Measurements from ENCODE around the gene NR1D1.

NR1D1 gene

DNA sequence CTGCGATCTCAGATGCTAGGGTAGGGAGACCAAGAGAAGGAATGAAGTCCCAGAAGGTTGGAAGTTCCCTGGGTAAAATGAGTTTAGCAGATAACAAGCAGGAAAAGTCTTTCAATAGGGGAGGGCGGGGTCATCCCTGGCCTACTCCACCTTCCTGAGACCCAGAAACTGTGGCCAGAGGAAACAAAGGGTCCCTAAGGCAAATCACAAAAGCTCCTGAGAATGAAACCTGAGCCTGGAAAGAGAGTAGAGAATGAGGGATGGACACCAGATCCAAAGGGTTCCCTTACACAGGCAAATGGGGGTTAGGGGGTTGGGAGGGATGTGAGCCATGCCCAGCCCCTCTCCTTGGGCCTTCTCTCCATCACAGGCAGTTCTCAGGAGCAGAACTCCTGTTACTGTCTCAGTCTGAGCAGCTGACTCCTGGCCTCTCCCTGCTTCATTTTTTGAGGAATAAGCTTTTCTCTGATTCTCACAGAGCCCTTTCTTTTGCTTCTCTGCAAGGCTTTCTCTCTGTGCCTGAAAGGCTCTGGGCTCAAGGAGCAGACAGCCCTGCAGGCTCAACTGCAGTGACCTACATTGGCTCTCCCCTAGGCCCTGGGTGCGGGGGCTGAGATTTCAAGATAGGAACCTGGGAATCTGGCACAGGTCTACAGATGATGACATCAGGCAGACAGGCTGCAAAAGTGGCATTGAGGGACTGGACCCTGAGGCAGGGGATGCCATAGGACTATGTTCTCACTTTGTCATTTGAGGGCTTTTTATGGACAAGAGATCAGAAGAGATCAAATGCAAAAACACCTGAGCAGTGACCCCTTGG lies 9.8 kb upstream of the NR1D1 start:
- no peak for DNase-seq

DNA sequence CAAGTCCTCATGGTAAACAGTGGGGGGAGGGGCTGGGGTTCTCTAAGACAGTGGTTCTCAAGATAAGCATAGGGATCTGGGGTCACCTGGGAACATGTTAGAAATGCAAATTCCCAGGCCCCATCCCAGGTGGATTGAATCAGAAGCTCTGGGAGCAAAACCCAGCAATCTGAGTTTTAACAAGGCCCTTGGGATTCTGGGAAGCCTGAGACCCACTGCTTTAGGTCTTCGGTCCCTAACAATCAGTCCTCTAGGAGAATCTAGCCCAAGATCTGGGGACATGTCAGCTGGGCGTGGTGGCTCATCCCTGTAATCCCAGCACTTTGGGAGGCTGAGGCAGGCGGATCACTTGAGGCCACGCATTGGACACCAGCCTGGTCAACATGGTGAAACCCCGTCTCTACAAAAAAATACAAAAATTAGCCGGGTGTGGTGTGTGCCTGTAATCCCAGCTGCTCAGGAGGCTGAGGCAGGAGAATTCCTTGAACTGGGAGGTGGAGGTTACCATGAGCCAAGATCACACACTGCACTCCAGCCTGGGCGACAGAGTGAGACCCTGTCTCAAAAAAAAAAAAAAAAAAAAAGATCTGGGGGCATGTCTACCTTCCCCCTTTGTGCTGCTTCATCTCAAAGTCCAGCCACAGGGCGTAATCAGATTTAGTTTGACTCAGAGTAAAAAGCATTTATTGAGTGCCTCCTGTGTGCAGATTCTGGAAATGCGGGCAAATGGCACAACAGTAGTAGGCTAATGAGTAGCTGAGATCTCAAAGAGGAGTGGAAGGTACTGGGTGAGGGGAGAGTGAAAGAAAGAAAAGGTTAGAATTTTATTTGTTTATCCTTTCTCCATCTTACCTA lies 8.8 kb upstream of the NR1D1 start:
- DNase-seq: no peak

DNA sequence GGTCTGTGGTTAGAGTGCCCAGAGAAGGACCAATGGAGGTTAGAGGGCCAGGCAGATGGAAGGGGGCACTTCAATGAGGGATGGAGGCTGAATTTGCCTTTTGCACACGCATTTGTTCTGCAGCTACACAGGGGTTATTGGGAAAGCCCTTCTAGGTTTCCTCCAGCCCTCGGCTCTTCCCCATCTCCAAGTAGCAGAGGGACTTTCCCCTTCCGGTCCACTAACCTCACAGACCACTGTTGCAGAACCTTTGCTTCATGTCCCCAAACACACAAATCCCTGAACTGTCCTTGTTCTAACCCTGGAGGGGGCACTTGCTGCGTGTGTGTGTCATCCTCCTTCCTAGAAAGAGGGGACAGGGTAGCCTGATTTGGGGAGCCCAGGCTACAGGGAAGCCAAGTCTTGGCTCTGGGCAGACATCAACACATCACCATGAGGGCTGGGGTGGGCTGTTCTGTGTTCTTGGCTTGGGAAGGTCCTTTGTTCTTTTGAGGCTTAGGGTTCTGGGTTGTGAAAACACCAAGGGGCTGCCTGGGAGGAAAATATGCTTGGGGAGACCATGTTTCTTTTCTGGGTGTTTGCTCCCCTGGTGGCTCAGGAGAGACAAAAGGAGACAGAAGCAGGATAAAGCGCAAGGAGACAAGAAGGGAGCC lies 7.3 kb upstream of the NR1D1 start:
- DNase-seq: no peak

DNA sequence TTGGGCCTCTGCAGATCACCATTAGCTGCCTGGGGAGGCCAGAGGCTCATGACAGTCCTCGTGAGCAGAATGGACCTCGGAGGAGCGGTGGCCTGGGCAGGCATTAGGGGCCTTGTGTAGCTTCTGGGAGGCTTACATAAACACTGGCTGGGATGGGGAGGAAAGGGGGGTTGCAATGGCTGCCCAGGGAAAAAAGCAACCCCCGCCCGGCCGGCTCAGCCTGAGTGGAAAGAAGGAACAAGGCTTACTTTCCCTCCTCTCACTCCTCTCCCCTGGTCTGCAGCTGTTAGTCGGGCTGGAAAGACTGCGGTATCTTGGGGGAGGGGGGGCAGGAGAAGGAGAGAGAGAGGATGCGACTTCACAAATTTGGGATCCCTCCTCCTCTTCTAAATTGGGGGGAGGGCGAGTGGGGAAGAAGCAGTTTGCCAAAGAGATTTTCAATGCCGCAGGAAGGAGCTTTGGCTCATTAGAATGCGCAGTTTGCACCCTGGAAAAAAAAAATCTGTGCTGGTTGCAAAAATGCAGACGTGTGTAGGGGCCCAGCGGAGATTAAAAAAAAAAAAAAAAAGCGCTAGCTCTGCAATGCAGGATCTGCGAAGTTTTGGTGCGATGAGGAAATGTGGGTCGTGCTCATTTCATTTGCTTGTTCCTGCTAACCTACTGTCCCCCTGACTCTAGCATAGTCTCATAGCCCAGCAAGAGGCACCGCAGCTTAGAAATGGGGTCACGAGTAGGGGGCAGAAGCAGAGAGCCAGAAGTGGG lies 6.6 kb upstream of the NR1D1 start:
- no peak for DNase-seq

DNA sequence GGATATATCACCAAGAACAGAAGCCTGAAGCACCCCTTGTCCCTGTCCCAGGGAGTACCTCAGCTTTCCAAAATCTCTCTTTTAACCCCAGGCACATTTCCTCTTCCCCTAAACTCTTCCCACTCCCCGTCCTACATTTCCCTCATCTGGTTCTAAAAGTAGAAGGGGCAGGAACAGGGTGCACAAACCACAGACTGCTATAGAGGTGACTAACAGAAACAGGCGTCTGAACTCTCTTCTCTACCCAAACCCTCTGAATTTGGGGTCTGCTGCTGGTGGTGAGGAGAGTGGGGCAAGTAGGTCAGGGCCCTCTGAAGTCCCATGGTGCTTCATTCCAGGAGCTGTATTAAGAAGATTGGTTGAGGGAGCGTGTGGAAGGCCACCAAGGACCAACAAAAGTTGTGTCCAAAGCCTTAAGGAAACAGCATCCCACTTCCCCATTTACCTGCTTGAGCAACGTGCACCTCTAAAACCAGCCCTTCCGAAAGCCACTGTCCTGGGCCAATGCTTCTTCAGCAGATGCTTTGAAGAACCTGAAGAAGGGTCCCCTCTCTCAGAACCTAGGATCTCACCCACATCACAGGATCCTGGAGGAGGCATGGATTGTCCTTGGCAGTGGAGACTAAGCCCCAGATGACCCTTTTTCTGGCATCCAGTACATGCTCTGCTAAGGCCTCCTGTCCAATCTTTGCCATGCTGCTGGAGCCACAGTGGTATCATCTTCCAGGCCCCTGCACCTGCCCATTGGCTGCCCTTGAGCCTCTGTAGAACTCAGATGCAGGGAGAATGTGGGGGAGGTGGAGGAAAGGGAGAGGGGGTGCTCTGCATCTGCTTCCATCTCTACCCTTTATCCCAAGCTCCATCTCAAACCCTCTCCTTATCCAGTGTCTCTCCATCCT lies 5.7 kb upstream of the NR1D1 start:
- DNase-seq: no peak

DNA sequence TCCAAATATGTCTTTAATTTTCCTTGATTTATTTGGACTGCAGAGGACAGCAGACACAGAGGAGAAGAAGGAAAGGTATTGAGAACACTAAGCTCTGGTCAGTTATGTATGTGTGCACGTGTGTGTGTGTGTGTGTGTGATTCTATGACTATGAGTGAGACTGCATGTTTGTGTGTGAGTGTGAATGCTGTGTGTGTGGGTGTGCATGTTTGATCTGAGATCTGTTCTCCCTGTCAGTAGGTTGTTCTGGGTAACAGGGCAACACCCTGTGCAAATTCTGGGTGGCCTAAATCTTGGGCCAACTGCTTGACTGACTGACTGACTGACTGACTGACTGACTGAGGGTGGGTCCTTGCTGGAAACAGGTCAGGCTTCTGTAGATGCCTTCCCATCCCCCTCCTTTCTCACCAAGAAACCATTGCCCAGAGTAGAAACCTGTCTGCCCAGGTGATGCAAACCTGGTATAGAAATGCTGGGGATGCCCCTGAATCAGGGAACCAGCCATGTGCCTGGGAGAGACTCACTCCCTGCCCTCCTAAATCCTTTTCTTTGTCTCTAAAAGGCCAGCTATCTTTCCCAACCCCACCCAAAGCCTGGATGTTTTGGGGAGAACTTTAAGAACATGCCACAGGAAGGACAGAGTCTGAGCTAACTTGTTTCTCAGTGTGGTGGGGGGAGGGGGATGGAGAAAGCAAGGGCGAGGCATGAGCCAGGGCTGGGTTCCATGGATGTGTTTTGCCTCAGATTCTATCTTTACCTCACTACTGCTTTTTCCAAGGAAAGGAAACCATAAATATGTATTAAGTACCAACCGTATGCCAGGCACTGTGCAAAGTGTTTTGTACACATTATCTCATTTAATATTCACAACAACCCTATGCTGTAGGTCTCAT lies 4.5 kb upstream of the NR1D1 start:
- no peak for DNase-seq

DNA sequence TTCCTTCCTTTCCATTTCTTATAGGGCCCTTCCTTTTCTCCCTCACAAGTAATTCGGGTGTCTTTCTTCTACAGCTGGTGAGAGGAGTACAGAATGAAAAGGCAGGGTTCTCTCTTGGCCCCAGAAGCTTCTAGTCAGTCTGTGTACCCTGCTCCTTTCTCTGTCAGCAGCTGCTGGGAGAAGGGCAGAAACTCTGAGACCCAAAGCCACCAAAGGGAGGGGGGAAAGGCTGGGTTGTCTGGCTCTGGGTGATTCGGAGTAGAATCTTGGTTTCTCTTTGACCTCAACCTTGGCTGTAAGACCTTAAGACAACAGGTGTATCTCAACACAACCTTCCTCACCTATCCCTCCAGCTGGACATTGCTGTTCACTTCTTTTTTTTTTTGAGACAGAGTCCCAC lies 3.3 kb upstream of the NR1D1 start:
- no peak for DNase-seq

DNA sequence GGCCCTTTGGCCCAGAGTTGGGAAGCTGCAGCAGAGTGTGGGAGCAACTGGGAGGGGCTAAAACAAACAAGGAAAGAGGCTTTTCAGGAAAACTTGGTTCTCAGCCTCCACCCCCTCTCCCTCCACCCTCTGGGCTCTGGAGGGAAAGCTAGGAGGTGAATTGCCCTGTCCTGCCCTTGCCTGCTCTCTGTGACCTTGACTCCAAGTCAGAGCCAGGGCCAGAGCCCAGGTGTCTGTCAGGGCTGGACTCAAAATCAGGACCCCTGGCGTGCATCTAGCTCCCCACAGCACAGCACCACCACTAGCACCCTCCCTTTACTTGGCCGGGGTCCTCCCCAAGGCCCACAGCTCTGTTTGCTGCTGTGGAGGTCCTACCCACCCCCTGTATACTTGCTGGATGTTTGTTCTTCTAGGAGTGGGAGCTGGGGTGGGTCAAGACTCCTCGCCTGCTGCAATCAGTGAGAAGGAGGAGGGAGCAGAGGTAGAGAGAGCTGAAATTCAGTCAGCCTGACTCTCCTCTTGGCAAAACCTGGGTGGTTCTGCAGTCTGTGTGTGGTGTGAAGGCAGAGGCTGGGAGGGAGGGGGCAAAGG lies 2.8 kb upstream of the NR1D1 start:
- no peak for DNase-seq

DNA sequence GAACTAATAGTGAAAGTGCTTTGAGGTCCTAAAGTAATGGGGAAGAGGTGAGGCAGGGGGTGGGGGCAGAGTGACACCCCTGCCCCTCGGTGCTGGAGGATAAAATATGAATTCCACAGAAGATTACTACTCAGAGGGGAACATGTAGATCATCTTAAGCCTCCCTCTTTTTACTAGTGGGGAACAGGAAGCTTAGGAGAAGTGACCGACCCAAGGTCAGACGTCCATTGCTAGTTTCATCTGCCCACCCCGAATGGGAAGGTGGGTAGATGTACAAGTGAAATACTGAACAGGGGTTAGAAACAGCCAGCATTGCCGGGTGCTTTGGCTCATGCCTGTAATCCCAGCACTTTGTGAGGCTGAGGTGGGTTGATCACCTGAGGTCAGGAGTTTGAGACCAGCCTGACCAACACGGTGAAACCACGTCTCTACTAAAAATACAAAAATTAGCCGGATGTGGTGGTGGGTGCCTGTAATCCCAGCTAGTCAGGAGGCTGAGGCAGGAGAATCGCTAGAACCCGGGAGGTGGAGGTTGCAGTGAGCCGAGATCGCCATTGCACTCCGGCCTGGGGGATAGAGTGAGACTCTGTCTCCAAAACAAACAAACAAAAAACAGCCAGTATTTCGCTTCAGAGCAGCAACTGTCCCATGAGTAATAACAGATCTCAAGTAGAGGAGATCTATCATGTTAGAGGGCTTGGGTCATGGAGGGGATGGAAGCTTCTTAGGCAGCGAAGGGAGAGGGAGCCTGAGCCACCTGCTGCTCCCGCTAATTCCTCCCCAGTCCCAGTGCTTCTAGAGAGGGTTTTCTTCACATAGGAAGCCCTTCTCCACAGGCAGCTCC lies 1.2 kb upstream of the NR1D1 start:
- DNase-seq: no peak

DNA sequence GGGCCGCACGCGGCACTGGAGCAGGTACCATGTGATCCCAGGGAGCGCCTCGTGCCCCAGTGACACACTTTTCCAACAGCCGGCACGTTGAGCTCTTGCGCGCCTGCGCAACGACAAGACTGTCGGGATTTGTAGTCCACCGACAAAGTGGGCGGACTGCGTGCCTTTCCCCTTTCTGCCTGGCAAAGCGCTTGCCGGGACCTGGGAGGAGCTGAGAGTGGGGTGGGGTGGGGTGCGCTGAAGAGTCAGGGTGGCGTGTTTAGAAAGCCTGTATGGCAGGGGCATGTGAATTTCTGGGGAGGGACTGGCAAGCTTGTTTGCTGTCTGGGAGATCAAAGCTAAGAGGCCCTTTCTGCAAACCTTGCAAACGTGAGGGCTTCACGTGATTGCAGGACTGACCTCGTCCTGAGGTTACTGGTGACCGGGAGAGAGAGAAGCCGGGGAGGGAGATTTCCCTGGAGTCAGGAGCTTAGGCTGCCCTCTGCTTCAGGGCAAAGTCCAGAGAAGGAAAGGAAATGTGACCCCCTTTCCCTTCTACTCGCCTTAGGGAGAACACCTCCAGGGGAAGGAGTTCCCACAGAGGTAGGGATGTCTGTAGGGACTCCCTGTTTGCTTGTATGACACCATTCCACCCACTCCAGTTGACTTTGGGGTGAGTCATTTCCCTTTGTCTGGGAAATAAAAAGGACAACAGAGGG lies 429 bp upstream of the NR1D1 start:
- DNase-seq: peak; percentile 93

DNA sequence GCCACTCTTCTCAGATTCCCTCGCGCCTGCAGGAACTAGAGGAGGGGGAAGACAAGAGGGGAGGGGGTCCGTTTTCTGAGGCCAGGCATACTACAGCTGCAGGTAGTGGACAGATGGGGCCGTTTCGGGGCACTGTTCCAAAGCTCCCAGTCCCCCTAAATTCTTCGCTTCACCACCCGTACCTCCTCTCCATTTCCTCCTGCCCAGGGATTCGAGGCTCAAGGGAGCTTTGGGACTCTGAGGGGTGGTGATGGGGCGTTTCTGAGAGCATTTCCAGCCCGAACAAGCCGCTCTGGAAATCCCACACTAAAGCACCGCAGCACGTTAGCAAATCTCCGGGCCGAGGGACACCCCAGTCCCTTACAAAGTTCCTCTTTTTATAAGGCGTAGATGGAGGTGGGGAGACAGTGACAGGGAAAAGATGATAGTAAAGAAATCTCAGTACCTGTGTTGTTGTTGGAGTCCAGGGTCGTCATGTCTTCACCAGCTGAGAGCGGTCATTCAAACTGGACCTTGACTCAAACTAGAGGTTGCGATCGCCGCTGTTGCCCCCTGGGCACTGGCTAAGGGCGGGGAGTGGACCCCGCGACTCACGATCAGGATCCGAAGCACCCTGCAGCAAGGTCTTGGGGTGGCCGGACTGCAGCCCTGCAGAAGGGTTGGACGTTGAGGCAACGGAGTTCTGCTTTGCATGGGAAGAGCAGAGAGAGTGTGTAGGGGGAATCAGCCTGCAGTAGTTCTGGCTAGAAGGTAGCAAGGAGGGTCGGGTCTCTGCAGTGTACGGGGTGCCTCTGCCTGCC lies 570 bp downstream of the NR1D1 start:
- DNase-seq: no peak

DNA sequence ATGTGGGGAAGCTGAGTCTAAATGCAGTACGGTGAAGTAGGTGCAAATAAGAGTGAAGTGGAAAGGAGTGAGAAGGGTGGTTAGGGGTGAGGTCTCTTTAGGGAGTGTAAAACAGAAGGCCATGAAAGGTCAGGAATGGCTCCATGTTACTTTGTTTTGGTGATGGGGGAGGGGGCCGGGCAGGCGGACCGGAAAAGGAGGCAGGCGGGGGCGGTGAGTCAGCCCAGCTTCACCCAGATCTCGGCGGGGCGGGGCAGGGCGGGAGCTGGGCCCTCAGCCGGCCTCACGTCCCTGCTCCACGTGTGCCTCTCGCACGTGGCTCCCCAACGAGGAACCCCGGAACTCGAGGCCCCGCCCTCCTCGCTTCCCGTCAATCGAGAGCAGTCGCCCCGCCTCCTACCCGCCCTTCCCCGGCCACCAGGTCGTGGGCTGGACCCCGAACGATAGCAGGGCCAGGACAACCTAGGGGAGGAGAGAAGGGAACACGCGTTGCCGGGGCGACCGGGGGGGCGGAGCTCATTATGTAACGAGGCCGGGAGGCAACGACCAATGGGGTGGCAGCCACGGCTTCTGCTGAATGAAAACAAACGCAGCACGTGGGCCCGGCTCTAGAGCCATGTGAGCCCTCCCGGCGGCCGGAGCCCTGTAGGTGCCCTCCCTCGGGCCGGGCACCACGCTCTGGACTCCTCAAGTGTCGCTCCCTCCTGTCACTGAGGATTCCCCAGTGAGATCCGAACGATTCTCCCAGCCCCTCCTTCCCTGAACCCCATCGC lies 1.4 kb downstream of the NR1D1 start:
- peak; percentile 94 for DNase-seq

DNA sequence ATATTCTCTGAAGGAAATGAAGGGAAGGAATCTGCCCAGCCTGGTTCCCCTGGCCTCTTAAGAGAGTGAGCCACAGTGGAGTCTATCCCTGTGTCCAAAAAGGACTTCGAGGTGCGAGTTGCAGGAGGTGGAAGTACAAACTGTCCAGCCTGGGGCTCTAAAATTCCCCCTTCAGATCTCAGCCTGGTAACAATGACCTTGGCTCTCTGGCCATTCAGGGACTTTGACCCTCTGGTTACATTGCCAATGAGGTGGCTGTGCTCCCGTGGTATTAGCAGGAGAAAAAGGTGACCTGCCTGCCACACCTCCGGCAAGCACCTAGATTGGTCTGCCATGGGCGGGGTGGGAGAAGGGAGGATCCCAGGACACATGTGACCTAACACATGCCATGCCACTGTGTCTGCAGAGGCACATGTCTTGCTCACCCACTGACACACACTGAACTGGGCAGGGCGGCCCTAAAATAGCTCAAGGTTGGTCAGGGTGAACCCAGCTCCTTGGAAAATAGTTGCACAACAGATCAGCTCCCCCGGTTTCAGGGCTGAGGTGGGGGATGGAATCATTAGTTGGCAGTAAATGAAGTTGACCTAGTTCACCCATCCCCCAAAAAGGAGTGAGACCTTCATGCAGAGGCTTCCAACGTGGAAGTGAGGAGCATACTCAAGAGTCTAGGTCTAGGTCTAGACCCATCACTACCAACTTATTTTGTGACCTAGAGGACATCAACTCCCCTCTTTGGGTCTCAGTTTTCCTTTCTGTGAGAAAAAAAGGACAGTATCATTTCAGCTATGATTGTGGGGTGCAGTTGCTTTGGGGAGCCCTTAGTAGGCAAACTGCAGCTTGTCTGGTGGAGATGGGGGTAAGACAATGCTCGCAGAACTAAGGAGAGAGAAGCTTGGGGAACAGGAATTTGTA lies 2.2 kb downstream of the NR1D1 start:
- DNase-seq: no peak

DNA sequence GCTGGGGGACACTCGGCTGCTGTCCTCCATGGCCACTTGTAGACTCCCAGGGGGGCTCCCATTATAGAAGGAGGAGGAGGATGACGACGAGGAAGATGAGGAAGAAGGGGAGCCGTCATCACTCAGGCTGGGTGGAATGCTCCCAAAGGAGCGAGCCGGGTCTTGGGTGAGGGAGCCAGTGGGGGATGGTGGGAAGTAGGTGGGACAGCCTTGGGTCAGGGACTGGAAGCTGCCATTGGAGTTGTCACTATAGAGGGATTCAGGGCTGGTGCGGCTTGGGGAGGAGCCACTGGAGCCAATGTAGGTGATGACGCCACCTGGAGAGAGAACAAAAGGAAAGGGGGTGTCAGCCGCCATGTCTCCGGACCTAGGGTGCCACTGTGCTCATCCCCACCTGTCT lies 3.3 kb downstream of the NR1D1 start:
- DNase-seq: no peak

DNA sequence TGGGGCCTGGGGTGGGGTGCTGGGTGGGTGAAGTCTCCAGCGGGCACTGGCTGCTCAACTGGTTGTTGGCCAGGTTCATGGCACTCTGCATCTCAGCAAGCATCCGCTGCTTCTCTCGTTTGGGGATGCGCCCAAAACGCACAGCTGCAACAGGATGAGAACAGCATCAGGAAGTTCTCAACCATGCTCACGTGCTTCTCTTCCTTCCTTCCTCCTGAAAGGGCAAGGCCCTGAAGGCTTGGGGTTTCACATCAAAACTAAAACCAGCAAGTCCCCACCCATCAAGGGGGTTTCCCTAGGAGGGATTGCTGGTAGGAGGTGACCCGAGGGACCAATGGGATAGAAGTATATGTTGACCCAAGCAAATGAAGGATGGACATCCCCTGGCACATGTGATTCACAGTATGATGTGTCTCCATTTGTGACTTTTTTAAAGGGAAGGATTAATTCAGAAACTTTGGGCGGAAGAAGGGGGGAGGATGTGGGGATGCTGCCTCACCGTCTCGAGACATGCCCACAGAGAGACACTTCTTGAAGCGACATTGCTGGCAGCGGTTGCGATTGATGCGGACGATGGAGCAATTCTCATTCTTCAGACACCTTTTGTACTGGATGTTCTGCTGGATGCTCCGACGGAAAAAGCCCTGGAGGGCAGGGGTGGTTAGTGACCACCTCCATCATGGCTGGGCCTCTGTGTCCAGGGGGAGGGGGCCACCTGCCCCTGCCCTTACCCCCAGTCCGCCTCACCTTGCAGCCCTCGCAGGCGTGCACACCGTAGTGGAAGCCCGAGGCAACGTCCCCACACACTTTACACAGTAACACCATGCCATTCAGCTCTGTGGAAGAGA lies 4.2 kb downstream of the NR1D1 start:
- DNase-seq: no peak

Measured in NCI-H1092 (cell line).